ENCODE results near the gene GNAL. TPM values are rescaled to one million over a fixed set of nuclear protein-coding genes. Genes with fewer than 3 reads are reported as not detected.

GNAL gene
- total and polyA plus RNA-seq, 5 donors = 3.5 to 9.4 (median 7.8) TPM

GRCh38 chr18:11747286-11747685, 58.2 kb downstream of the GNAL start:
- intact Hi-C loops (cut with DNase I) = no loop called here
- DNase-seq (no peak), ATAC-seq (no peak)
- H3K27ac ChIP-seq (ENCODE audit: low read length) = no peak overlapping the region
- no peaks in the 10 kb centered on the region for H3K27me3 ChIP-seq (ENCODE audit: control insufficient read depth, insufficient read depth)
- no peaks in the 10 kb centered on the region for H3K4me1 ChIP-seq (ENCODE audit: control insufficient read depth, insufficient read depth, low read length)
- no peak overlapping the region for H3K4me3 ChIP-seq (ENCODE audit: low read length)
- 97% methylated on average over 4 of the region's 4 CpGs for WGBS
- no peaks in the 10 kb centered on the region for H3K9me3 ChIP-seq (ENCODE audit: control insufficient read depth, low read length)

- DNase-seq (no peak), ATAC-seq (no peak)
- Histone ChIP-seq H3K27me3 (ENCODE audit: control insufficient read depth, insufficient read depth) (no peaks in the 10 kb centered on the region), H3K27ac (ENCODE audit: low read length) (no peak overlapping the region), H3K4me3 (ENCODE audit: low read length) (no peak overlapping the region), H3K9me3 (ENCODE audit: control insufficient read depth, low read length) (no peaks in the 10 kb centered on the region), H3K4me1 (ENCODE audit: control insufficient read depth, insufficient read depth, low read length) (no peaks in the 10 kb centered on the region)
- intact Hi-C loops (cut with DNase I) = no loop called here
- 32% methylated on average over 11 of the region's 11 CpGs for WGBS
Measured at GRCh38 chr18:11747731-11748130, 58.7 kb downstream of the GNAL start.

- 87% methylated on average over 8 of the region's 8 CpGs for WGBS
- H3K4me1 ChIP-seq (ENCODE audit: control insufficient read depth, insufficient read depth, low read length) = no peaks in the 10 kb centered on the region
- no peak for ATAC-seq
- H3K4me3 ChIP-seq (ENCODE audit: low read length) = no peak overlapping the region
- intact Hi-C loops (cut with DNase I) = no loop called here
- H3K27ac ChIP-seq (ENCODE audit: low read length) = no peak overlapping the region
- no peak for DNase-seq
- no peaks in the 10 kb centered on the region for H3K9me3 ChIP-seq (ENCODE audit: control insufficient read depth, low read length)
- no peaks in the 10 kb centered on the region for H3K27me3 ChIP-seq (ENCODE audit: control insufficient read depth, insufficient read depth)
Measured at GRCh38 chr18:11749305-11749704, 60.2 kb downstream of the GNAL start.

DNA sequence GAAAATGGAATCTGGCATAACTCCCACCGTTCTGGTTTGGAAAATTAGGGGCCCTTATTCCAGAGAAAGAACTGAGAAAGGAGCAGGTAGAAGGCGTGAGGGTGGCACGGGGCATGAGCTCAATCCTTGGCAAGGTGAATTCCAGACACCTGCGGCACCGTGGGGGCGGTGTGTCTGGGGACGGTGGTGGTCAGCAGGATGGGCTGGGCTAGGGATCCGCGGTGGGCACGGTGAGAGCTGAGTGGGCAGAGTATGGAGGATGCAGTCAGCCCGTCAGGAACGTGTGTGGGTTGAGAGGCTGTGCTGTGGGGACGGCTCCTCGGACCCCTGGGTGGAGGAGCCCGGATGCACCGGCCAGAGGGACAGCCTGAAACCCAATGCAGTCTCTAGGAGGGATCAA, 61.1 kb downstream of the GNAL start:
- H3K9me3 ChIP-seq (ENCODE audit: control insufficient read depth, low read length) = no peaks in the 10 kb centered on the region
- H3K4me1 ChIP-seq (ENCODE audit: control insufficient read depth, insufficient read depth, low read length) = no peaks in the 10 kb centered on the region
- intact Hi-C loops (cut with DNase I) = no loop called here
- no peak for DNase-seq
- whole genome bisulfite sequencing = 91% methylated on average over 16 of the region's 16 CpGs
- no peak overlapping the region for H3K4me3 ChIP-seq (ENCODE audit: low read length)
- ATAC-seq = no peak
- no peaks in the 10 kb centered on the region for H3K27me3 ChIP-seq (ENCODE audit: control insufficient read depth, insufficient read depth)
- no peak overlapping the region for H3K27ac ChIP-seq (ENCODE audit: low read length)

DNA sequence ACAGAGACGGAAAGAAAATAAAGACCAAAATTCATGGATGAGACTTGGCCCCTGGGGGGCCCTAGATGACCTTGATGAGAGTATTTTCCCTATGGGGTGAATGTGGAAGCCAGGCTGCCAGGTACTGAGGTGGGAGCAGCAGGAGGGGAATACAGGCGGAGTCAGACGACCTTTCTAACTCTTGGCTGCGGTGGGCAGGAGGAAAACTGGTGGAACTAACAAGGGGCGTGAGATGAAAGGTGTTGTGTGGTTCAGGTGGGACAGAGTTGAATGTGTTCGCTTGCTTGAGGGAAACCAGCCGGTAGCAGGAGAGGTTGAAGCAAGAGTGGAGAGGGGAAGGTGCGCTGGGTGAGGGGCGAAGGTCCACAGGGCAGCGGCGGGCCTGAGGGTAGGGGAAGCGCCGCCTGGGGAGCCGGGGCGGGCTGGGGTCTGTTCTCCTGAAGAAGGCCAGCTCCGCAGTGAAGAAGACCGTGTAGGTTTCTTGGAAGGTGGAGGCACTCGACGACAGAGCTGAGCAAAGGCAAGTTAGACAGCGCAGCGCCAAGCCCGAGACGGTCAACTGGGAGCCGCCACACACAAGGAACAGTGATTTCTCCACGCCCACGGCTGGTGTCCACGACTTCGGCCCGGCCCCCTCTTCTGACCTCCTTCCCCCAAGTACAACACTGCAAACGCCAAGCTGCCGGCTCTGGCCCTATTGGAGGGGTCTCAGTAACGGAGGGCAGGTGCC, 61.7 kb downstream of the GNAL start:
- intact Hi-C loops (cut with DNase I) = no loop called here
- WGBS = 81% methylated on average over 32 of the region's 32 CpGs
- Histone ChIP-seq H3K4me1 (ENCODE audit: control insufficient read depth, insufficient read depth, low read length) (no peaks in the 10 kb centered on the region), H3K9me3 (ENCODE audit: control insufficient read depth, low read length) (no peaks in the 10 kb centered on the region), H3K27ac (ENCODE audit: low read length) (no peak overlapping the region), H3K27me3 (ENCODE audit: control insufficient read depth, insufficient read depth) (no peaks in the 10 kb centered on the region), H3K4me3 (ENCODE audit: low read length) (no peak overlapping the region)
- ATAC-seq (no peak), DNase-seq (no peak)

- Histone ChIP-seq H3K27ac (ENCODE audit: low read length) (no peak overlapping the region), H3K27me3 (ENCODE audit: control insufficient read depth, insufficient read depth) (no peaks in the 10 kb centered on the region), H3K4me3 (ENCODE audit: low read length) (peak overlapping the region; percentile 41), H3K9me3 (ENCODE audit: control insufficient read depth, low read length) (no peaks in the 10 kb centered on the region), H3K4me1 (ENCODE audit: control insufficient read depth, insufficient read depth, low read length) (no peaks in the 10 kb centered on the region)
- no peak for DNase-seq
- intact Hi-C loops (cut with DNase I) = no loop called here
- peak; percentile 32 for ATAC-seq
- WGBS = 5% methylated on average over 81 of the region's 81 CpGs
Measured at GRCh38 chr18:11751341-11752115, 62.5 kb downstream of the GNAL start.

DNA sequence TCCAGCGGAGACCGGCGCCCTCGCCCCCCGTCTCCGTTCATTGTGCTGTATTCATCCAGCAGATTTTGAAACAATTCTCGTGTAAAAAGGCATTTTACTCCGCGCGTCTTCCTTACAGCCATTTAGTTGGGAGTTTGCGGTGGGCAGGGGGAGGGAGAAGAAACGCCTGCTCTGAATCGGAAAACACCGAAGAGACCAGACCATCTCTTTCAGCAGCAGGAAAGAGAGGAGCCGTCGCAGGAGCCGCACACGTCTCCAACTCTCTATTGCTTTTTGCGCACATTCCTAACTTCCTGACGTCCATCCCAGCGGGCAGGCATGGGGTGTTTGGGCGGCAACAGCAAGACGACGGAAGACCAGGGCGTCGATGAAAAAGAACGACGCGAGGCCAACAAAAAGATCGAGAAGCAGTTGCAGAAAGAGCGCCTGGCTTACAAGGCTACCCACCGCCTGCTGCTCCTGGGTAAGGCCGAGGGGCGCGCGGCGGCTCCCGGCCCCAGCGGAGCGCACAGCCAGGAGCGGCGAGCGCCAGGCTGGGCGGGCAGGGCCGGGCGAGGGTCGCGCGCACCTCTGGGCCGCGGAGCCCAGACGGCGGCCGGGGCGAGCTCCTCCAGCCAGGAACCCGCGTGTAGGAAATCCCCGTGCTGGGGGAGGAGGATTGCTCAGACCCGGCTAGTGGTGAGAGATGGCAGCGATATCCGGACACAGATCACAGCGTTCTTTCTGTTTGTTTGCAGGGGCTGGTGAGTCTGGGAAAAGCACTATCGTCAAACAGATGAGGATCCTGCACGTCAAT, 63.2 kb downstream of the GNAL start:
- Histone ChIP-seq H3K9me3 (ENCODE audit: control insufficient read depth, low read length) (no peaks in the 10 kb centered on the region), H3K4me1 (ENCODE audit: control insufficient read depth, insufficient read depth, low read length) (no peaks in the 10 kb centered on the region), H3K27ac (ENCODE audit: low read length) (no peak overlapping the region), H3K27me3 (ENCODE audit: control insufficient read depth, insufficient read depth) (no peaks in the 10 kb centered on the region), H3K4me3 (ENCODE audit: low read length) (peak overlapping the region; percentile 41)
- 1% methylated on average over 64 of the region's 64 CpGs for WGBS
- intact Hi-C loops (cut with DNase I) = no loop called here
- ATAC-seq (no peak), DNase-seq (no peak)

DNA sequence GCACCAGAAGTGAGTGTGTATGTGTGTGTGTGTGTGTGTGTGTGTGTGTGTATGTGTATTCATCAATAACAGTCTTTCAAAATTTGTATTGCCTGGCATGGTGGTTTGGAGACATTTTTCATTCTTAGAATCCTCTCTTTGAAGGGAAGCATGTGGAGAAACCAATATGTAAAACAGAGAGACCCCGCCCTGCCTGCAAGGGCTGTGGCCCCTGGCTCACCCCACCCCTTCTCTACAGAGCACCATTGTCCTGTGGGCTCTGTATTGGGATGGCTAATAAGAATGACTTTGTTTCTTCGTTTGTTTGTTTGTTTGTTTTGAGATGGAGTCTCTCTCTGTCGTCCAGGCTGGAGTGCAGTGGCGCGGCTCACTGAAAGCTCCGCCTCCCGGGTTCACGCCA, 65.9 kb downstream of the GNAL start:
- no peak for DNase-seq
- 83% methylated on average over 8 of the region's 8 CpGs for WGBS
- H3K4me3 ChIP-seq (ENCODE audit: low read length) = no peak overlapping the region
- no peaks in the 10 kb centered on the region for H3K4me1 ChIP-seq (ENCODE audit: control insufficient read depth, insufficient read depth, low read length)
- no peaks in the 10 kb centered on the region for H3K27me3 ChIP-seq (ENCODE audit: control insufficient read depth, insufficient read depth)
- no peak overlapping the region for H3K27ac ChIP-seq (ENCODE audit: low read length)
- H3K9me3 ChIP-seq (ENCODE audit: control insufficient read depth, low read length) = no peaks in the 10 kb centered on the region
- intact Hi-C loops (cut with DNase I) = no loop called here
- ATAC-seq = no peak

- ATAC-seq (no peak), DNase-seq (no peak)
- Histone ChIP-seq H3K4me3 (ENCODE audit: low read length) (no peak overlapping the region), H3K27ac (ENCODE audit: low read length) (no peak overlapping the region), H3K9me3 (ENCODE audit: control insufficient read depth, low read length) (no peaks in the 10 kb centered on the region), H3K4me1 (ENCODE audit: control insufficient read depth, insufficient read depth, low read length) (no peaks in the 10 kb centered on the region), H3K27me3 (ENCODE audit: control insufficient read depth, insufficient read depth) (no peaks in the 10 kb centered on the region)
- WGBS = 80% methylated on average over 5 of the region's 5 CpGs
- intact Hi-C loops (cut with DNase I) = no loop called here
Measured at GRCh38 chr18:11757084-11757590, 68.1 kb downstream of the GNAL start.

DNA sequence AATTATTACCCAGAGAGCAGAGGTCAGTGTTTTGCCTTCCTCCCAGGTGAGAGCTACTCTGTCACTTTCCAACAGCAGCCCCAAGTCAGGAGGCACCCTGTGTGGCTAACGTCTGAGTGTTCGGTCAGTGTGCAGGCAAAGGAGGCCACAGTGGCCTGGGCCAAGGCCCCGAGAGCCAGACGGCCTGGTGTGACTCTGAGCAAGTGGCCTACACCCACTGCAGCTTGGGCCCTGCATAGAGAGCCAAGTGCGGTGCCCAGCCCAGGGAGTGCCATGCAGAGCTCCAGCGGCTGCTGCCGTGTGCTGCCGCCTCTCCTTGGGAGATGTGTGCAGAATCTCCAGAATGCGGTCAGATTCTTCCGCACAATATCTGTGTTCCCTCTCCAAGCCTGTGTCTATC, 70.4 kb downstream of the GNAL start:
- 93% methylated on average over 10 of the region's 10 CpGs for WGBS
- Histone ChIP-seq H3K27me3 (ENCODE audit: control insufficient read depth, insufficient read depth) (no peaks in the 10 kb centered on the region), H3K9me3 (ENCODE audit: control insufficient read depth, low read length) (no peaks in the 10 kb centered on the region), H3K27ac (ENCODE audit: low read length) (no peak overlapping the region), H3K4me1 (ENCODE audit: control insufficient read depth, insufficient read depth, low read length) (no peaks in the 10 kb centered on the region), H3K4me3 (ENCODE audit: low read length) (no peak overlapping the region)
- ATAC-seq = no peak
- DNase-seq = no peak
- intact Hi-C loops (cut with DNase I) = no loop called here

Data from right cardiac atrium (tissue), 5 donors.